HG03558 (cell line): ENCODE results near the gene BDH1.
"Not testable (repeated sequence)": the region's sequence is repeated elsewhere in the genome, so short reads cannot be mapped to it uniquely, and the experiment has no call there.

Experiments used
- ATAC-seq: cut with Tn5 transposase; IDR thresholded peaks from one replicate; pipeline ENCODE4 v1.9.1; 2021; ENCODE audit warnings: moderate number of reproducible peaks; ENCODE audit not compliant: unreplicated experiment; ENCODE audit errors: extremely low read depth

BDH1 gene

DNA sequence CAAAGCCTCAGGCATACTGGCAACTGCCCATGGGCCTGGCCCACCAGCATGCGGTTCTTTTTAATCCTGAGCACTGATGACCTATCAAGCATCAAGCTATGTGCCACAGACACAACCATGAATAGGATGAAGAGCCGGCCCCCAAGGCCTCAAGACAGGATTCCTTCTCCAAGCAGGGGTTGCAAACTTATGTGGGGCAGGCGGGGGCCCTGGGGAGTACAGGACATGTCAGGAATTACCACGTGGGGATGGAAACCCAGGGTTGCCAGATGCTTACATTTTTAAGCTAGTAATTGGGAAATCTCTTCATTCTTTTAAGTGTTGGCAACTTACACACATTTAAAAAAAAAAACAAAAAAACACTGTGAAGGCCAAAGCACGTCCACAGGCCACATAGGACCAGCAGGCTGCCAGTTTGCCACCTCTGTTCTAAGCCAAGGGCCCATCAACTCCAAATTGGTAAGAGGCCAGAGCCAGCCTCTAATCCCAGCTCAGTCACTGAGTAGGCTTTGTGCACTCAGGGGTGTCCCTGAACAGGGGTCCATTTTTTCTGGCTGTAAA, 32.8 kb downstream of the BDH1 start:
- ATAC-seq, result no peak

DNA sequence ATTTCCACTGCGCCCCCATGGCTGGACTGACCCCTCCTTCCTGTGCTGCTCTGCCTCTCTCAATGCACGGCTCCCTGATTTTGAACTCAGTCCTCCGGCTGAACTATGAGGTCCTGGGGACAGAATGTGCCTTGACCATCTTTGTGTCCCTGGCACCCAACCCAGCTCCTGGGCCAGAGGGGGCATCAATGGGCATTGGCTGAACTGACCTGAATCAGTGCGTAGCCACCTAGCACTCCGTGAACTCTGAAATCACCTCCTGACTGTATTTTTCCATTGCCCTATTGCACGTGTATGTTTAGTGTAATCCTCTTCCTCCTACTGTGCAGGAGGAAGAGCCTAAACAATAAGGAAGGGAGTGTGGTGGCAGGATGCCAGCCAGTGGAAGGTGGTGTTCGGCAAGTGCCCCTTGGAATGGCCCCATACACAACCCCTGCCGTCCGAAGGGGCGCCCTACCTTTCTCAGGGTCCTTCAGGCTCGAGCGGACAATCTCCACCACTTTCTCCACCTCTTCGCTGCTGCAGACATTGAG, 33.5 kb downstream of the BDH1 start:
- no peak for ATAC-seq

DNA sequence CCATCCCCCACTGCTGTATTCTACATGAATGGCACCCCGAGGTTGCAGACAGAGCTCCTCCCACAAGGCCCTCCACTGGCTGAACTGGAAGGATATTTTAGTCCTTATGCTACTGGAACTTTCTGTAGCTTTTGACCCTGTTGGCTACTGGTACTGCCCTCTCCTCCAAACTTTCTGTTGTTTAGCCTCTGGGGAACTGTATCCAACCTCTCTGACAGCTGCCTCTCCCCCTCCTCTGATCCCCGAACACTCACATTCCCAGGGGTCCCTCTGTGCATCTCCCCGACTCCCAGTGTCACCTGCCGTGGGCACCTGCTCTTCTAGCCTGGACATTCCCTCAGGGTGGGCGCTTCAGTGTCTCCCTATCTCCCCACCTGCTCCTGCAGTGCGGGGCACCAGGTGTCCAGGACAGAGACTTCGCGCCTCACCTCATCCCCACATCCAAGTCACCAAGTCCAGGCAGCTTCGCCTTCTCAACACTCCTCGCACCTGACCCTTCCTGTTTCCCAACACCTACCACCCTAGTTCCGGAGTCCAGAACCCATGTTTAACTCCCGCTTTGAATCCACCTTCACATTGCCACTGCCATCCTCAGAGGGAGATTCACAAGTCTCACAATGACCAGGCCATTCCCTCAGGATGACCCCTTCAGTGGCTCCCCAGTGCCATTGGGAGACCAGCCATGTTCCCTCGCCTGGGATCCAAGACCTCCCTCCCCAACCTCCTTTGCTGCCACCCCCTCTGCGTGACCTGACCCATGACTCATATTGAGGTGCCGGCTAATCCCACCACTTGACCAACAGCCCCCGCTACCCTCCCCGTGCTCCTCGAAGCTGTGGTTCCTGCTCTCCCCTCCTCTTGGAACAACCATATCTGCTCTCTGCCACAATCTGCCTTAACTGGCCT, 34.2 kb downstream of the BDH1 start:
- no peak for ATAC-seq

DNA sequence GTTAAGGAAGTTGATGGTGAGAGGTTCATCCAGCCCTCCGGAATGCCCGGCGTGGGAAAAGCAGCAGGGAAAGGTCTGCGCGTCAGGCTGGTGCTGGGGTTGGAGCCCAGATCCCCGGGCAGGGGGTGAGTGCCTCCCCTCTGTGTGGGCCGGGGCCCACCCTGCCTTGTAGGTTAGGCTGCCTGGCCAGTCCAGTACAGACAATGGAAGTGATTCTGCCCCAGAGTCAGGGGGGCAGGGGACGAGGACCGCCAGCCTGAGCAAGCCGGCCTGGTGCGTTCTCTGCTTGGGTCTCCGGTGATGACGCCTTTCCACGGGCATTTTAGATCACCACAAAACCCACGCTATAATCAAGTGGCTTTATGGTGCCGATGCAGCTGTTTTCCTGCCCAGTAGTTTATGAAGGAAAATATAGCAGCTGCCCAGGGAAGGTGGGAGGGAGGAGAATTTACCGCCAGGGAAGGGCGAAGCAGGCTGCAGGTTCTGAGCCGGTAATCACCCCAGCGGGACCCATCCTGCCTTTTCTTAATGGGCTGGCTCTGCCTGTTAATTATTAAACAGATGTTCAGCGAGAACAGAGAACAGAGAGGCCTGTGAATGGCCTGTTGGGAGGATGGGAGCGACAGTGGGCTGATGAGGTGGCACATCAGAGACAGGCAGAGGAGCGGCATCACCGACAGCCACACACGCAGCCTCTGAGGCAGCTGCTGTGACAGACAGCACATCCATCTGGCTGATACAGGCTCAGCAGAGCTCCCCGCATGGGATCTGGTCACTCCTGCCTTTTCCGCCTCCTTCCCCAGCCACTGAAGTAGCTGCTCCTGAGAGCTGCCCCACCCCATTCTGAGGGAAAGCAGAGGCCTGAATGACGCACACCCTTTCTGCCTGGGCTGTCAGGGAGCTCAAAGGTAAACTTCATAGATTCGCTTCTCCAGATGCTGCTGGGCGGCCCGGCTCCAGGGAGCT, 35.2 kb downstream of the BDH1 start:
- ATAC-seq, result no peak

DNA sequence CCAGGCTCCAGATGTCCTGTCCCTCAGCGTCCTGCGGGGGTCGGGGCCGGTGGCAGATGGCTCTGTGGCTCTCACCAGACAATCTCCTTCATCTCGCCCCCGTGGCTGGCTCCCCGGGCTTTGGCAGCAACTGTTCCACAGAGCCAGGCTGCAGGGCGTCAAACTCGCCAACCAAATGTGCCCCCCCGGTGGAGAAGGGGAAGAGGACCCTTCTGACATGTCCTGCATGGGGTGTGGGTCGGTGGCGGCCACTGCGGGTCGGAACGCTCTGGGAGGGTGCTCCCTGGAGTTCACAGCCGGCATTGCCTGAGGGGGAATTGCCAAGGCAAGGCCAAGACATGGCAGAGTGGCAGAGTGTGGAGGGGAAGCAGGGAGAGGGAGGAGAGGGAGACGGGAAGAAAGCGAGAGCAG, 36.0 kb downstream of the BDH1 start:
- ATAC-seq, result no peak

DNA sequence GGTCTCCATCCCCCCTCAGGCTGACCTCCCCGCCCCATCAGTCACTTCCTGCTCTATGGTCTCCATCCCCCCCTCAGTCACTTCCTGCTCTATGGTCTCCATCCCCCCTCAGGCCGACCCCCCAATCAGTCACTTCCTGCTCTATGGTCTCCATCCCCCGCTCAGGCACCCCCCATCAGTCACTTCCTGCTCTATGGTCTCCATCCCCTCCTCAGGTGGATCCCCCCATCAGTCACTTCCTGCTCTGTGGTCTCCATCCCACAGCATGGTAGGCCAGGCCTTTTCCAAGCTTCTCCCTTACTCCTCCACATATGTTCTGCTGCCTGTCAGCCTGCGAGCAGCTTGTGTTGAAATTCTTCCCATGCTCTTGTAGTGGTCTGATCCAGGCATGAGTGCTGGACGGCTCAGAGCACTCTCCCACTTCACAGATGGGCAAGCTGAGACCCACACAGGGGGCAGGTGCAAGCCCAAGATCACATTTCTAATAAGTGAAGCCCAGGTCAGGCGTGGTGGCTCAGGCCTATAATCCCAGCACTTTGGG, 36.8 kb downstream of the BDH1 start:
- ATAC-seq, result no peak

DNA sequence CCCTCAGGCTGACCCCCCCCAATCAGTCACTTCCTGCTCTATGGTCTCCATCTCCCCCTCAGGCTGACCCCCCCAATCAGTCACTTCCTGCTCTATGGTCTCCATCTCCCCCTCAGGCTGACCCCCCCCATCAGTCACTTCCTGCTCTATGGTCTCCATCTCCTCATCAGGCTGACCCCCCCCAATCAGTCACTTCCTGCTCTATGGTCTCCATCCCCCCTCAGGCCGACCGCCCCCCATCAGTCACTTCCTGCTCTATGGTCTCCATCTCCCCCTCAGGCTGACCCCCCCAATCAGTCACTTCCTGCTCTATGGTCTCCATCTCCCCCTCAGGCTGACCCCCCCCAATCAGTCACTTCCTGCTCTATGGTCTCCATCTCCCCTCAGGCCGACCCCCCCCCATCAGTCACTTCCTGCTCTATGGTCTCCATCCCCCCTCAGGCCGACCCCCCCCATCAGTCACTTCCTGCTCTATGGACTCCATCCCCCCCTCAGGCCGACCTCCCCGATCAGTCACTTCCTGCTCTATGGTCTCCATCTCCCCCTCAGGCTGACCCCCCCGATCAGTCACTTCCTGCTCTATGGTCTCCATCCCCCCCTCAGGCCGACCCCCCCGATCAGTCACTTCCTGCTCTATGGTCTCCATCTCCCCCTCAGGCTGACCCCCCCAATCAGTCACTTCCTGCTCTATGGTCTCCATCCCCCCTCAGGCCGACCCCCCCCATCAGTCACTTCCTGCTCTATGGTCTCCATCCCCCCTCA, 37.7 kb downstream of the BDH1 start:
- ATAC-seq, result not testable (repeated sequence)

DNA sequence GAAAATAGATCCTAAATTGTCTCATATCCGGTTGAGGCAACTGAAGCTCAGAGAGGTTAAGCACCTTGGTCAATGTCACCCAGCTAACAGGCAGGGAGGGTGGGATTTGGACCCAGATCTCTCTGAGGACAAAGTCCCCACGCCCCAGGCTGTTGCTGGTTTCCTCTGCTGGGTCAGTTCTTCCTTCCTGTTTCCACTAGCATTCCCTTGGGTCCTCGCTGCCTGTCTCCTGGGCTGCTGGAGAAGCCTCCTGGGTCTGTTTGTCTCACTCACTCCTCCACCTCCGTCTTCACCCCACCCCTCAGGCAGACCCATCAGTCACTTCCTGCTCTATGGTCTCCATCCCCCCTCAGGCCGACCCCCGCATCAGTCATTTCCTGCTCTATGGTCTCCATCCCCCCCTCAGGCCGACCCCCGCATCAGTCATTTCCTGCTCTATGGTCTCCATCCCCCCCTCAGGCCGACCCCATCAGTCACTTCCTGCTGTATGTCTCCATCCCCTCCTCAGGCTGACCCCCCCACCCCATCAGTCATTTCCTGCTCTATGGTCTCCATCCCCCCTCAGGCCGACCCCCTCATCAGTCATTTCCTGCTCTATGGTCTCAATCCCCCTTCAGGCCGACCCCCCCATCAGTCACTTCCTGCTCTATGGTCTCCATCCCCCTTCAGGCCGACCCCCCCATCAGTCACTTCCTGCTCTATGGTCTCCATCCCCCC, 38.7 kb downstream of the BDH1 start:
- not testable (repeated sequence) for ATAC-seq

DNA sequence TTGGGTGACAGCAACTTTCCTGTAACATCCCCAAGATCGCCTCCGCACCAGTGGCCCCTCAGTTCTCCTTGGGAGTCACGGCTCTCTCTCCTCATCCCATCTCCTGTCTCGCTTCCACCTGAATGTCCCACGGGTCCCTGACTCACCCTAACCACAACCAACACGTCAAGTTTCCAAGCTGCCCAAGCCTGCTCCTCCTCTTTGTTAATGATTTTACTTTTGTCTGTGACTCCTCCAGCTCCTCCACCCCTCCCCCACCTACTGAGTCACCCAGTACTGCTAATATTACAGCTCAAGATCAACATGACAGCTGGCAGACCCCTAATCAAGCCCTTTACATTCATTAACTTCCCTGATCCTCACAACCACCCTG, 39.3 kb downstream of the BDH1 start:
- no peak for ATAC-seq

DNA sequence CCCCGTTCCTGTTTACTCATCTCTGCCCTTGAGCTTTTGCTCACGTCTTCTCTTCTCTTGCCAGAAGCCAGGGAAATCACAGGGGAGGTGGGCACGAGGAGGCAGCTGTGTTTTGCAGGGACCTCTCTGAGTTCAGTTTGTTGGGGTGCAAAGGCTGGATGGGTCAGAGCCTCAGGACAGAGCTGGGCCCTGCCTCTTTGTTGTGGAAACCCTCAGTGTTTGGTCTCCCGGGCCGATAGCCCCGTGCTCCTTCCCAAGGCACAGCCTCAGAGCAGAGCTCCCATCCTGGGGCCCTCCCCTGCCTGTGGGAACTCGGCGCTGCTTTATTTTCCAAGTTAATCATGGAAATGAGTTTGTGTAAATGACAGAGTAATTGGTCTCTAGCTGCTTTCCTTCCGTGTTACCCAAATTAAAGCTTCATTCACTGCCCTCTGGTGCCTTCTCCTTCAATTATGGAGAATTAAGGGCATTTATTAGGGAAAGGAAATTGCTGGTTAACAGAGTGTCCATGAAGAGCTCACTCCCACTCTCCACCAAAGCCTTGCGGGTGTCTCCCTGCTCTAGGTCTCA, 40.9 kb downstream of the BDH1 start:
- ATAC-seq, result no peak

DNA sequence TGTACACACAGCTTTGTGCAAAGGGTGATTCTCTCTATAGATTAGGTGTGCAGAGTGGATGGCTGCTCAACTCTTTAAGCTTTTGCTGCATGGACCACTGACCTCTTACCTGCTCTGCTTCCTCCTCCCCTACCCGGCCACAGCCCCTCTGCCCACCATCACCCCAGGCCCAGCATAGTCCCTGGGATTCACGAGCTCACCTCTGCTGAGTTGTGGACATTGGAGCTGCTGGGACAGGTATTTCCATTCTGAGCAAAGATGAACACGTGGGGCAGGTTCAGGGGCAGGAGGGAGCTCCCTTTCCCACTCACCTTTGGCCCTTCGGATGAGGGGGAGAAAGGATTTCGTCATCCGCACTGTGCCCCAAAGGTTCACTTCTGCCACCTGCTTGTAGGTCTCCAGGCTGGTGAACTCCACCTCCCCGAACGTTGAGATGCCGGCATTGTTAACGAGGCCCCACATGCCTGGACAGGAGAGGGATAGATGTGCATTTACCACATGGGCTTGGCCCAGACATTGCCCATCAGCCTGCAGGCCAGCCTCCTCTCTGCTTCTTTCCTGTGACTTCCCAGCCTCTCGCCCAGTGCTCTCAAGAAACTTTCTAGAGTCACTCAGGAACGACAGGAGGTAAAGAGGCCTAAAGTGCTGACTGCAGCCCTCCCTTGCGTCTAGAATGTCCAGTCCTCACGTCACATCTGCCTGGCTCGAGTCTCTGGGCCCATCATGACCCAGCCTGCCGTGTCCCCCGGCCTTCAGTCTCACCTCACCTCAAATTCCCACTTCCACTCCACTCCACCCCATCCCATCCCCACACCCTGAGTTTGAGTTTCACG, 41.6 kb downstream of the BDH1 start:
- ATAC-seq, result no peak

DNA sequence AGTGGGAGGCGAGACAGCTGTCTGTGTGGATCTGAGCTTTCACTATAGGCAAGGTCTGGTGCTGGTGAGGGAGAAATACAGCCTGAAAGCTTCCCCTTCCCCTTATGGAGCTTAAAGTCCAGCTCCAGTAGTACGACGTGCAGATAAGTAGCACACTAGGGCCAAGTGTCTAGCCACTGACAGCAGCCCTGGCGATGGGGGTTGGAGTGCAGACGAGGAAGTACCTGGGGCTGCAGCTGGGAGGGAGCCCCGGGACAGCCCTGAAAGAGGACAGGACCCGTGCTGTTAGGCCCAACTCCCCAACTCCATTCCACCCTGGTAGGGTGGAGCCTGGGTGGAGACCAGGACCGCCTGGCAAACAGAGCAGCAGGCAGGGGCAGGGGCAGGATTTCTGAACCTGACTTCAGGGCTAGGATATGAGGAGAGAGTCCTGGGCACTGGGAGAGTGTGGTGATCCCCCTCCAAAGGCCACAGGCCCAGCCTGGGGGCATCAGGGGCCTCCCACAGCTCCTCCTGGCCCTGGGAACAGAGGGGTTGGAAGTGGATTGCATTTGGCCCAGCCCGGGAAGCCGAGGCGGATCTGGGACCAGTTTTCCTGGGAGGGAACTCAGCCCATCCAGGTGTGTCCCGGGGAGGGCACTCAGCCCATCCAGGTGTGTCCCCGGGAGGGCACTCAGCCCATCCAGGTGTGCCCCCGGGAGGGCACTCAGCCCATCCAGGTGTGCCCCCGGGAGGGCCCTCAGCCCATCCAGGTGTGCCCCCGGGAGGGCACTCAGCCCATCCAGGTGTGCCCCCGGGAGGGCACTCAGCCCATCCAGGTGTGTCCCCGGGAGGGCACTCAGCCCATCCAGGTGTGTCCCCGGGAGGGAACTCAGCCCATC, 42.8 kb downstream of the BDH1 start:
- no peak for ATAC-seq

DNA sequence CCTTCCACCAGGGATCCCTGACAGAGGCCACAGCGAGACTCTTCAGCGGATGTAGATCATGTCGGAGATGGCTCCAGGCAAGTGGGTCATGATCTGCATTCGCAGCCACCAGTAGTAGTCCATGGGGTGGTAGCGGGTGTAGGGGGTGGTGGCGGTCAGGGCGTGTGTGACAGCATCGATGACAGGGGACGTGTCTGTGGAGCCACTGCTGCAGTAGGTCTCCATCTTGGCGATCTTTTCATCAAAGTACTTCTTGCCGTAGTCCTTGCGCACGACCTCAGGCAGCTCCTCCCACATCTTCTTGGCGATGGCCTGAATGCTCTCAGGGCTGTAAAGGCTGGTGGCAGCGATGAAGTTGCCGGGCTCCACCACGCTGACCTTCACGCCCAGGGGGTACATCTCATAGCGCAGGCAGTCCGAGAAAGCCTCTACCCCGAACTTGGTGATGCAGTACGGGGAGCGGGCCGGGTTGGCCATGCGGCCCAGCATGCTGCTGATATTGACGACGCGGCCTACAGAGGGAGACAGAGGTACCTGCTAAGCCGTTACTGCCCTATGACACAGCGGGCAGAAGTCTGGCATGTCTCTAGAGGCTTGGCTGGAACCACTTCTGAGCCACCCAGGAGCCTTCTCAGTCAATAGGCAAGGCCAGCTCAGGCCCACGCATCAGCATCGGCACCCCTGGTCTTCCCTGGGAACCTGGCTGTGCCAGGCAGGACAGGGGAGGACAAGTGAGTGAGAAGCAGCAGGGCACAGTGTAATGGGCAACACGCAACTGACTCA, 43.7 kb downstream of the BDH1 start:
- ATAC-seq, result no peak

DNA sequence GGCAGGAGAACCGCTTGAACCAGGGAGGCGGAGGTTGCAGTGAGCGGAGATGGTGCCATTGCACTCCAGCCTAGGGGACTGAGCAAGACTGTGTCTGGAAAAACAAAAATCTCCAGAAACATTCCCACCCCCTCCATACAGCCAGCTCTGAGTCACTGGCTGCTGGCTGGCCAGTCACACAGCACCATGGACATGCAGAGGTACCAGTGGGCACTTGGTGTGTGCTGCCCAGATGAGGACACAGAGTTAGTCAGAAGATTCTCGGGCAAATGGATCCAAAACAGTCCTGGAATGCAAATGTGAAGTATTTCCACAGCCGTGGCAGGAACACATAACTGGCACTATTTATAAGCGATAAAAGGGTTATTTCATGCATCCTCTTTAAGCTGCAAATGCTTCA, 44.6 kb downstream of the BDH1 start:
- no peak for ATAC-seq

DNA sequence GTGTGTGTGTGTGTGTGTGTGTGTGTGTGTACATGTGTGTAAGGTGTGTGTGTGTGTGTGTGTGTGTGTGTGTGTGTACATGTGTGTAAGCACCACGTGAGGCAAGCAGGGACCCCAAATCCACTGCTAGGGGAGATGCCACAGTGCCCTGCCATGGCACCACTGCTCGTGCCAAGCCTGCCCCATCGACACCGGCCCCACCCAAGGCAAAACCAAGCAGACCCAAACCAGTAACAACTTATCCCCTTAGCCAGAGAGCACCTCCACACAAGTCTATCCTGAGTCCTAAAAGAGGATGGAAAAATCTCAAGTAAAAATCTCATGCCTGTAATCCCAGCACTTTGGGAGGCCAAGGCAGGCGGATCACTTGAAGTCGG, 45.1 kb downstream of the BDH1 start:
- ATAC-seq, result no peak
